HL-60/S4 treated with phorbol 12-myristate 13-acetate at 8.2 ng/mL for 4 days and 3 days (cell line): ENCODE results near the gene BGN.

Experiments used
- in situ Hi-C: fragments of 300-500 bp; cut with MboI; formaldehyde crosslinking; loops from 2 replicates; pipeline ENCODE4 v1.15.0; 2022; ENCODE audit warnings: low sequenced_read_pairs

BGN gene

GRCh38 chrX:153494541-153495361 is at the start of gene BGN:
TSS of gene BGN (plus strand) at chrX:153494980. CDS start at chrX:153504632, 9,652 bp downstream.
- in situ Hi-C loops = loop anchor here (25.0 kb wide), 1 partner anchor 557 kb away; no protein-coding TSS in a partner anchor

GRCh38 chrX:153445106-153445855 is 49.5 kb upstream of the BGN start:
- in situ Hi-C loops = no loop called here

GRCh38 chrX:153445856-153446635 is 48.7 kb upstream of the BGN start, which contains the start of gene TREX2:
TSS of gene TREX2 (minus strand) at chrX:153446056. CDS start at chrX:153445430, 626 bp downstream.
- in situ Hi-C loops = no loop called here

- in situ Hi-C loops = no loop called here
Measured at GRCh38 chrX:153446636-153446936, 48.2 kb upstream of the BGN start.

- in situ Hi-C loops = no loop called here
Measured at GRCh38 chrX:153446950-153447580, 47.7 kb upstream of the BGN start.

GRCh38 chrX:153447581-153447960 is 47.2 kb upstream of the BGN start:
- in situ Hi-C loops = no loop called here

GRCh38 chrX:153448556-153449367 is 46.0 kb upstream of the BGN start:
- in situ Hi-C loops = no loop called here

GRCh38 chrX:153449368-153450113 is 45.2 kb upstream of the BGN start:
- in situ Hi-C loops = no loop called here

- in situ Hi-C loops = no loop called here
Measured at GRCh38 chrX:153450114-153450948, 44.4 kb upstream of the BGN start.

- in situ Hi-C loops = no loop called here
Measured at GRCh38 chrX:153450949-153451277, 43.9 kb upstream of the BGN start.

GRCh38 chrX:153454901-153455550 is 39.8 kb upstream of the BGN start:
- in situ Hi-C loops = no loop called here

- in situ Hi-C loops = no loop called here
Measured at GRCh38 chrX:153455571-153455970, 39.2 kb upstream of the BGN start.

GRCh38 chrX:153456161-153456560 is 38.6 kb upstream of the BGN start:
- in situ Hi-C loops = no loop called here

- in situ Hi-C loops = no loop called here
Measured at GRCh38 chrX:153456704-153457103, 38.1 kb upstream of the BGN start.

- in situ Hi-C loops = no loop called here
Measured at GRCh38 chrX:153457136-153457825, 37.5 kb upstream of the BGN start.

GRCh38 chrX:153457827-153458466 is 36.8 kb upstream of the BGN start:
- in situ Hi-C loops = no loop called here

- in situ Hi-C loops = no loop called here
Measured at GRCh38 chrX:153458476-153458875, 36.3 kb upstream of the BGN start.
